ENCODE measurements around the gene DNAJB9.

- TF ChIP-seq CTCF (IDR thresholded peaks at IDR 0.05) (no peak), EP300 (IDR thresholded peaks at IDR 0.05) (no peak)
These were observed 12.2 kb downstream of the DNAJB9 start for GRCh38 chr7:108581655-108582491.
